Fibroblast of lung (primary cell): ENCODE data around the gene CRYBG2. TPM values are rescaled to one million over a fixed set of nuclear protein-coding genes. Genes with fewer than 3 reads are reported as not detected.

Experiments used
- DNase-seq, 2 donors: peaks; one replicate each; pipeline versions ENCODE4 v3.0.0 to v3.0.0-alpha.2; 2010; ENCODE audit warnings: low read depth in 2 of 2
- H2AFZ ChIP-seq: 2 replicates; pipeline ENCODE4 v1.5.1; 2012; ENCODE audit warnings: low read length, control low read depth, inconsistent platforms
- H3K27ac ChIP-seq: 2 replicates; pipeline ENCODE4 v1.5.1; 2011; ENCODE audit warnings: low read length, control low read depth; ENCODE audit not compliant: insufficient read depth
- H3K27me3 ChIP-seq: 2 replicates; pipeline ENCODE4 v1.5.1; 2011; ENCODE audit warnings: mild to moderate bottlenecking, low read length; ENCODE audit not compliant: control insufficient read depth, insufficient read depth
- H3K36me3 ChIP-seq: 2 replicates; pipeline ENCODE4 v1.5.1; 2011; ENCODE audit warnings: low read length; ENCODE audit not compliant: control insufficient read depth, insufficient read depth
- H3K4me1 ChIP-seq: 2 replicates; pipeline ENCODE4 v1.5.1; 2011; ENCODE audit warnings: low read length; ENCODE audit not compliant: control insufficient read depth, insufficient read depth; ENCODE audit errors: extremely low read depth
- H3K4me2 ChIP-seq: 2 replicates; pipeline ENCODE4 v1.5.1; 2011; ENCODE audit warnings: low read length, control low read depth; ENCODE audit not compliant: insufficient read depth; ENCODE audit errors: extremely low read depth
- H3K4me3 ChIP-seq, 4 experiments: fragments of 200-600 bp in 1 of 4; sonication (generic) in 1 of 4; replicated peaks in 1 of 4; 2 replicates each; pipeline ENCODE4 v1.5.1; 2011 to 2016; ENCODE audit warnings: low read length in 4 of 4, low read depth in 3 of 4, mild to moderate bottlenecking in 3 of 4, control low read depth in 2 of 4, inconsistent platforms in 1 of 4, mixed read lengths in 1 of 4; ENCODE audit not compliant: insufficient read depth in 1 of 4; ENCODE audit errors: control extremely low read depth in 1 of 4
- H3K79me2 ChIP-seq: 2 replicates; pipeline ENCODE4 v1.5.1; 2012; ENCODE audit warnings: mild to moderate bottlenecking, low read length, inconsistent platforms; ENCODE audit not compliant: control insufficient read depth, insufficient read depth
- H3K9ac ChIP-seq: 2 replicates; pipeline ENCODE4 v1.5.1; 2011; ENCODE audit warnings: mild to moderate bottlenecking, low read length, control low read depth; ENCODE audit not compliant: insufficient read depth
- H3K9me3 ChIP-seq: 2 replicates; pipeline ENCODE4 v1.5.1; 2012; ENCODE audit warnings: low read depth, low read length; ENCODE audit not compliant: control insufficient read depth, insufficient read depth
- H4K20me1 ChIP-seq: 2 replicates; pipeline ENCODE4 v1.5.1; 2011; ENCODE audit warnings: low read length; ENCODE audit not compliant: control insufficient read depth, insufficient read depth; ENCODE audit errors: extremely low read depth
- CTCF ChIP-seq, 2 donors: IDR thresholded peaks in 1 of 2; conservative IDR thresholded peaks in 1 of 2; 1 replicate in 1 of 2; 2 replicates in 1 of 2; pipeline ENCODE4 v1.5.1; 2011 to 2012; ENCODE audit warnings: low read length in 2 of 2, control low read depth in 1 of 2, inconsistent platforms in 1 of 2, low read depth in 1 of 2, mild to moderate bottlenecking in 1 of 2
- EZH2 ChIP-seq: IDR thresholded peaks from 2 replicates; pipeline ENCODE4 v1.5.1; 2012; ENCODE audit warnings: low read length, control low read depth, mild to moderate bottlenecking; ENCODE audit errors: missing control alignments
- polyA plus RNA-seq, 2 donors: library from polyadenylated mRNA; depleted of rRNA in 1 of 2; stranded (reverse) in 1 of 2; unstranded in 1 of 2; fragments of >200 nt; gene quantifications; 2 replicates each; pipeline ENCODE4 v1.2.1, GENCODE V29; 2011 to 2012; ENCODE audit warnings: missing spikeins in 1 of 2
- total RNA-seq: library from RNA; depleted of rRNA; stranded (reverse); fragments of >200 nt; gene quantifications from 2 replicates; pipeline ENCODE4 v1.2.1, GENCODE V29; 2014

Gene CRYBG2
- total and polyA plus RNA-seq, 2 donors (not counting 1 experiment from before 2014, with no cell fraction given) = not detected

GRCh38 chr1:26289158-26290059, 64.5 kb downstream of the CRYBG2 start:
- Histone ChIP-seq H3K9me3 (no peaks in the 10 kb centered on the region), H4K20me1 (no peaks in the 10 kb centered on the region), H3K9ac (no peak overlapping the region), H3K27ac (no peak overlapping the region), H3K4me2 (no peak overlapping the region), H3K79me2 (no peaks in the 10 kb centered on the region), H3K4me1 (peaks cover 21% of the 10 kb centered on the region), H2AFZ (no peak overlapping the region), H3K4me3 (no peak overlapping the region), H3K36me3 (peaks cover 6% of the 10 kb centered on the region), H3K27me3 (no peaks in the 10 kb centered on the region)
- no peak for TF ChIP-seq CTCF (conservative IDR thresholded peaks at IDR 0.05 in 1 of 2, IDR thresholded peaks at IDR 0.05 in 1 of 2; ENCODE audit: low read depth in 1 of 2, low read length in 2 of 2)
- no peak for TF ChIP-seq EZH2
- no peak for DNase-seq

GRCh38 chr1:26288311-26288941, 65.5 kb downstream of the CRYBG2 start:
- Histone ChIP-seq H3K4me3 (no peak overlapping the region), H3K9ac (no peak overlapping the region), H3K4me2 (no peak overlapping the region), H3K27me3 (no peaks in the 10 kb centered on the region), H3K36me3 (peaks cover 9% of the 10 kb centered on the region), H3K27ac (no peak overlapping the region), H2AFZ (no peak overlapping the region), H3K9me3 (no peaks in the 10 kb centered on the region), H4K20me1 (no peaks in the 10 kb centered on the region), H3K4me1 (peaks cover 27% of the 10 kb centered on the region), H3K79me2 (peaks cover under 1% of the 10 kb centered on the region)
- DNase-seq = peak in 1 of 2 donors; percentile 27
- TF ChIP-seq EZH2 = no peak
- no peak for TF ChIP-seq CTCF (conservative IDR thresholded peaks at IDR 0.05 in 1 of 2, IDR thresholded peaks at IDR 0.05 in 1 of 2; ENCODE audit: low read depth in 1 of 2, low read length in 2 of 2)

- Histone ChIP-seq H3K27ac (no peak overlapping the region), H3K4me2 (no peak overlapping the region), H3K9me3 (no peaks in the 10 kb centered on the region), H4K20me1 (no peaks in the 10 kb centered on the region), H3K4me1 (peaks cover 30% of the 10 kb centered on the region), H3K27me3 (no peaks in the 10 kb centered on the region), H3K9ac (no peak overlapping the region), H3K36me3 (peaks cover 9% of the 10 kb centered on the region), H3K4me3 (no peak overlapping the region), H2AFZ (no peak overlapping the region), H3K79me2 (peaks cover 5% of the 10 kb centered on the region)
- TF ChIP-seq CTCF (conservative IDR thresholded peaks at IDR 0.05 in 1 of 2, IDR thresholded peaks at IDR 0.05 in 1 of 2; ENCODE audit: low read depth in 1 of 2, low read length in 2 of 2) (no peak), EZH2 (no peak)
- DNase-seq = no peak
Measured at GRCh38 chr1:26287811-26288210, 66.1 kb downstream of the CRYBG2 start.
